Measurements from ENCODE around the gene PAX7. TPM values are rescaled to one million over a fixed set of nuclear protein-coding genes. Genes with fewer than 3 reads are reported as not detected.

PAX7 gene
- total and polyA plus RNA-seq, 2 experiments from 2014 or later: 0.03 TPM; not detected in 1

GRCh38 chr1:18581420-18581880 is 49.2 kb upstream of the PAX7 start:
- Histone ChIP-seq H3K4me1 (ENCODE audit: insufficient read depth) (no peaks in the 10 kb centered on the region; the same call in 1 of the 2 replicates), H3K4me2 (no peak overlapping the region), H2AFZ (peak overlapping the region; percentile 94), H4K20me1 (replicated peaks; ENCODE audit: insufficient read depth) (no peaks in the 10 kb centered on the region), H3K27me3 (ENCODE audit: insufficient read depth) (no peaks in the 10 kb centered on the region), H3K79me2 (replicated peaks; ENCODE audit: insufficient read depth) (no peaks in the 10 kb centered on the region), H3K36me3 (ENCODE audit: insufficient read depth) (no peaks in the 10 kb centered on the region), H3K9me2 (ENCODE audit: insufficient read depth) (no peaks in the 10 kb centered on the region), H3F3A (replicated peaks; ENCODE audit: low read depth) (0 out of 2 replicates have a peak, but pooled peaks cover 3% of the 10 kb centered on the region), H3K4me3 (no peak overlapping the region), H3K27ac (ENCODE audit: low read depth) (no peak overlapping the region)
- Mint-ChIP-seq H3K27me3 (ENCODE audit: insufficient read depth, low read depth, poor library complexity) (peaks cover 8% of the 10 kb centered on the region), H3K4me1 (peaks cover 1% of the 10 kb centered on the region; the same call in 2 of the 3 replicates), H3K27ac (no peak overlapping the region), H3K9me3 (no peaks in the 10 kb centered on the region), H3K4me3 (no peak overlapping the region), H3K36me3 (ENCODE audit: low read depth) (no peaks in the 10 kb centered on the region; the same call in 2 of the 3 replicates)
- ATAC-seq (peak; percentile 90), DNase-seq (ENCODE audit: low spot score) (peak; percentile 79)
- TF ChIP-seq EZH2phosphoT487 (IDR thresholded peaks at IDR 0.05; ENCODE audit: unreplicated experiment): no peak
- peak; percentile 69 to 99 for TF ChIP-seq CTCF (conservative IDR thresholded peaks at IDR 0.05; ENCODE audit: low read depth in 2 of 2)
- TF ChIP-seq CREB1 (CRISPR knock-in tag; IDR thresholded peaks at IDR 0.05; ENCODE audit: low read depth): 0 out of 2 replicates have a peak, but pooled peaks have one; percentile 12
- TF ChIP-seq ZNF114 (CRISPR knock-in tag; IDR thresholded peaks at IDR 0.05): no peak

- Histone ChIP-seq H4K20me1 (replicated peaks; ENCODE audit: insufficient read depth) (no peaks in the 10 kb centered on the region), H3K4me1 (ENCODE audit: insufficient read depth) (no peaks in the 10 kb centered on the region; the same call in 1 of the 2 replicates), H3F3A (replicated peaks; ENCODE audit: low read depth) (0 out of 2 replicates have a peak, but pooled peaks cover 3% of the 10 kb centered on the region), H3K27ac (ENCODE audit: low read depth) (no peak overlapping the region), H3K27me3 (ENCODE audit: insufficient read depth) (no peaks in the 10 kb centered on the region), H3K9me2 (ENCODE audit: insufficient read depth) (no peaks in the 10 kb centered on the region), H3K36me3 (ENCODE audit: insufficient read depth) (no peaks in the 10 kb centered on the region), H3K79me2 (replicated peaks; ENCODE audit: insufficient read depth) (no peaks in the 10 kb centered on the region), H2AFZ (peak overlapping the region; percentile 56; the same call in 1 of the 2 replicates), H3K4me3 (no peak overlapping the region), H3K4me2 (no peak overlapping the region)
- DNase-seq (ENCODE audit: low spot score) (no peak), ATAC-seq (no peak)
- H3K27ac Mint-ChIP-seq: no peak overlapping the region
- H3K9me3 Mint-ChIP-seq: no peaks in the 10 kb centered on the region
- peaks cover 4% of the 10 kb centered on the region for H3K27me3 Mint-ChIP-seq (ENCODE audit: insufficient read depth, low read depth, poor library complexity)
- no peak overlapping the region for H3K4me3 Mint-ChIP-seq
- H3K4me1 Mint-ChIP-seq: no peaks in the 10 kb centered on the region; the same call in 1 of the 3 replicates
- no peaks in the 10 kb centered on the region for H3K36me3 Mint-ChIP-seq (ENCODE audit: low read depth)
- TF ChIP-seq NANOG (IDR thresholded peaks at IDR 0.05; ENCODE audit: borderline replicate concordance) (no peak), ZNF462 (CRISPR knock-in tag; IDR thresholded peaks at IDR 0.05) (no peak)
Observed at GRCh38 chr1:18582890-18583289, 47.8 kb upstream of the PAX7 start.
